Left kidney (tissue), 8 donors: Measurements from ENCODE around the gene IHH. TPM values are rescaled to one million over a fixed set of nuclear protein-coding genes. Genes with fewer than 3 reads are reported as not detected.

ENCODE experiments used
- DNase-seq: peaks from one replicate; pipeline ENCODE4 v3.0.0-alpha.2; 2013
- long read RNA-seq, 8 donors: transcript quantifications; one replicate each; lab custom pipeline, GENCODE V29; 2026
- polyA plus RNA-seq: library from polyadenylated mRNA; unstranded; fragments of 120-200 nt; gene quantifications from one replicate; pipeline ENCODE4 v1.2.1, GENCODE V29; 2013; ENCODE audit not compliant: insufficient read length

Gene IHH
- polyA plus RNA-seq, result 1.7 TPM
- long read RNA-seq, donor 1, partial matches to known transcripts, result 0 of 2 reads
- long read RNA-seq, donor 1, other reads (novel, unspliced or antisense), result 0 of 2 reads
- long read RNA-seq, donor 2, partial matches to known transcripts, result 0 of 1 reads
- long read RNA-seq, donor 2, other reads (novel, unspliced or antisense), result 0 of 1 reads
- long read RNA-seq, donor 3, partial matches to known transcripts, result 0 of 2 reads
- long read RNA-seq, donor 3, other reads (novel, unspliced or antisense), result 0 of 2 reads
- long read RNA-seq, donor 4, result 0 reads
- long read RNA-seq, donor 5, partial matches to known transcripts, result 0 of 3 reads
- long read RNA-seq, donor 5, other reads (novel, unspliced or antisense), result 0 of 3 reads
- long read RNA-seq, donor 6, result 0 reads
- long read RNA-seq, donor 7, result 0 reads
- long read RNA-seq, donor 8, result 0 reads

DNA sequence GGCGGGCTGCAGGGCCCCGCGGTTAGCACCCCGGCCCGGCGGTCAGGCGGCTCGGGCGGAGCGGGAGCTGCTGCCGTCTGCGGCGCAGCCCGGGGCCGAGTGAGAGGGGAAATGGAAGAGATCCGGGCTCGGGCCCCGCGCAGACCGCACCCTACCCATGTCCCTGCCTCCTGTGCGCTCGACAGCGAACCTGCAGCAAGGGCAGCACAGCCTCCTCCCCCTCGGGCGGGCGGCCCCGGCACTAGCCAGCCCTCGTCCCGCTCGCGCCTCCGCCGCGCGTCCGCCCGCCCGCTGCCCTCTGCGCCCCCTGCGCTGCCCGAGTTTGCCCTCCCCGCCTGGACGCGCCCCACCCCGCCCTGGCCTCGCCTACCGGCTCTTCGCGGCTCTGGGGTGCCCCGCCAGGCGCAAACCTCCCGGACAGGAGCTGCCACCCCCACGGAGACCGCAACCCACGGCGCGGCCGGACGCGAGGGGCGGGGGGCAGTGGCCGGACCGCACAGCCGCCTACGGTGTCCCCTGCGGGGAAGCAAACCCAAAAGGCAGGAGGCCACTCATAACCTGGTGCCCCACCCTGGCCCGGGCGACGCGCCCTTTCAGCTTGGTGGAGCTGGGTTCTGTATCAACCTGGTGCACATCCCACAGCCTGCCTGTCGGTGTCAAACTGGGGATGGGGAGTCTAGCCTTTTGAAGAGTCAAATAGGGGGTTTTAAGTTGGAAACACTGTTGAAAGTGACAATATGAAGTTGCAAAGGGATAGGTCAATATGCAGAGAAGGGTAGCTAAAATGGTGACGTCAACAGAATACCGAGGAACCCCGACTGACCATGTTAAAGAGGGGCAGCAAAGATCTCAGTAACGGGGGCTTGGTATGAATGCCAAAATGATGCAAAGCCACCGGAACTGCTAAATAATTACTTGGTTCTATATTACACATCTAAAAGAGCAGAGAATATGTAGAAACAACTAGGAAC, at the start of gene IHH:
TSS of gene IHH (minus strand) at position 101 of the 971 bp plus-strand sequence. CDS start 454 bp downstream, outside the sequence.
- no peak for DNase-seq

DNA sequence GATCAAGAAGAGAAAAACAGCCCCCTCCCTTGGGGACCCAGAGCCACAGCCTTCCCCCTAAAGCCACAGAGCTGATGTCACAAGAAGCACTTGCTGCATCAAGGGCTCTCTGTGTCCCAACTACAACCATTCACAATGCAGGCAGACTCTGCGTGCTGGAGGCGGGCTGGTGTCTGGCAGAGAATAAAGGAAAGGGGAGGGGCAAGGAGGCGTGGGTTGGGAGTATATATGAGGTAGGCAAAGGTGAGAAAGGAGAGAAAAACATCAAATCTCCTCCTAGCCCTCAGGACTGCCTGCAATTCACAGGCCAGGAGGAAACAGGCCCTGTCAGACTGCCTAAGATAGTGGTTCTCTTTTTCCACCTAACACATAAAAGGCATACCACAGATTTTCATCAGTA, 48.8 kb upstream of the IHH start:
- no peak for DNase-seq

DNA sequence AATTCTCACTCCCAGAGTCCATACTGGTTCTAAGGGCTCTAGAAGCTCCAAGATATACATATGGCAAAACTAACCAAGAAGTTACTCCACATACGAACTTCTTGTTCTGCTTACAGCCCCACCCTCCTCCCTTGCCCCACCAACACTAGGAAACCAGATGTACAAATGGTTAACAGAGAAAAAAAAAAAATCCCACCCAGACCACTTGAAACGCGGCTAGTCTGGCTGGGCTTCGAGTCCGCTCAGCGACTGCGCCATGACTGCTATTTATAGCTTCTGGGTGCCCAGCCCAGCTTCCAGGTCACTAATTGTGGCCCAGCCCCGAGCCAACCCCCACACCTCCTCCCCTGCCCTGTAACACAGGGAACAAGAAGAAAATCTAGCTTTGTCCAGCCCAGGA, 47.0 kb upstream of the IHH start:
- no peak for DNase-seq

DNA sequence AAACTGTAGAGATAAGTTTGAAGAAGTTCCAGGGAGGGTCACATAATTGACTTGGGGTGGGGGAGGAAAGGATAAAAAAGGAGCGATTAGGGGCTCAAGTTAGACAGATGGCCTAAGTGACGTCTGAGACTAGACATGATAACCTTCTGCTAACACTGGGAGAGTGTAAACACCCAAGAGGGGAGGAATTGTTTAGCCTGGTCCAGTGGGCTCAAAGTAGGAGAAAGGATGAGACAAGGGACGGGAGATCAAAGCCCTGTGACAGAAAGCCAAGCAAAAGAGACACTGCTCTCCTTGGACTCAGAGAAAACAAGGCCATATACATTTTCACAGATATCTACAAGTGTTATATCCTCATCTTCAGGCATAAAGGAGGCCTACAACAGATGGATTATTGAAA, 45.5 kb upstream of the IHH start:
- DNase-seq, result no peak

DNA sequence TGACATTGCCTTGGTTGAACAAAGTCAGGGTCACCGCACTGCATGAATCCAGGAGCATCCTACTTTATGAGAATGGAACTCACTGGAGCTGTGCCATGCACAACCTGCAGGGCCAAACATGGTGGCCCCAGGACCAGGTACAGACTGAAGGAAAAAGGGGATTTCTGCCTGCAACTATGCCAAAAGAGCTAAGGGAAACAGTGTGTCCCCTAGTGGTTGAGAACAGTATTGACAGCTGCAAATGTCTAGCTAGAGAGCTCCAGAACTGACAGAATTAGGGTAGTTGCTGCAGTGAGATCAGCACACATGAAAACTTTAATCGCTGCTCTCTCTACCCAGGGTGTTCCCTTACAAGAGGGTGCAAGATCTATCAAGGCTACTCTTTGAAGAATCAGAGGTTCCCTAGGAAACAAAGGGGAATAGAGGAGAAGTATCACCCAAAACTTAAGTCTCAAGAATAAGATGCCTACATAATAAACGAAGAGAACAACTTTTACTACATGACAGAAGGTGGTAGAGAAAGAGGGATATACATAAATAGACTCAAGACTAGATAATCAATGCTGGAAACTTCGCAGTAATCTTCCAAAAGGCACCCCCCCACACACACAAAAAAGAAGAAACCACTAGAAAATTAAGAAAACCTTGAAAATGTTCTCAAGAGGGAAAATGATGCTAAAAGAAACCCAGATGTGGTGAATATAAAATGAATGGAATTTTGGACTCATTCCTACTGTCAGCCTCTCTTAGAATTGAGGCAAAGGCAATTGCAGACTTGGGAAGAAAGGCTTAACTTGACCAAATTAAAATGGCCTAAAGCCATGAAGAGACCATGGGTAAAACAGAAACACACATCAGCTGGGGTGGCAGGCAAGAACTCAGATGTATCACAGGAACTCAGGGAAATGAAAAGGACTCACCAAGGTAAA, 43.6 kb upstream of the IHH start:
- no peak for DNase-seq

DNA sequence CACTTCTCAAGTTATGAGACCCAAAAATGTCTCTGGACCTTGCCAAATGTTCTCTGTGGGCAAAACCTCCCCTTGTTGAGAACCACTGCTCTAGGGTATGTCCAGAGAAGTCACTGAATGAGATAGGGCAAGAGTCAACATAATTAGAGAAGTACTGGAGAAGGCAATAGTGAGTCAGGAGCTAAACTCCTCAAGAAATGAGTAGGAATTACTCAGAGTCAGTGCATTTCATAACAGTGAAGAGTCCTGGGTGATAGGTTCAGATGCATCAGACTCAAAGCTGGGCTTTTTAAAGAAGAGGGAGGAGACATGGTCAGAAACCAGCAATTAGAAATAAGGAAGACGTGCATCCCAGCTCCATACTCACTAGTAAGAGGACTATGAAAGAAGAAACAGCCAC, 38.6 kb upstream of the IHH start:
- no peak for DNase-seq

DNA sequence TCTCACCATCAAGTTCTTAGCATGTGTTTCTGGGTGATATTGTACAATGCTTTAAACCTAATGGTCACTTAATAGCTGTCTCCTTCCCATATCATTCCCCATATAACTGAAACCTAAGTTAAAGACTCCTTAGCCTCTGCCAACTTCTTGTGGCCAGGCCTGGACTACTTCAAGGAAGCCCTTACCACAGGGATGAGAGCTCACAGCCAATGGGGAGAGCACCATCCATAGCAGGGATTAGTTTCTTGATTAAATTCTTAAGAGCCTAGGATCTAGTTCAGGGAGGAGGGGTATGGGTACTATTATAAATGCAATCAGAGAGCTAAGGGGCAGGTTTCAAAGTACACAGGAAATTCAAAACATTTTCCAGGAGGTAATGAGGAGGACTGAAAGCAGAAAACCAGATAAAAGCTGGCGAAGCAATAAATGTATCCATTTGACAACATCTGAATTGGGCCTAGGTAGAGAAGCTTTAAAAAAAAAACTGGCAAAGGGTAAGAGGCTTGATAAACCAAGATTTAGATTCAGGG, 34.8 kb upstream of the IHH start:
- DNase-seq, result no peak

DNA sequence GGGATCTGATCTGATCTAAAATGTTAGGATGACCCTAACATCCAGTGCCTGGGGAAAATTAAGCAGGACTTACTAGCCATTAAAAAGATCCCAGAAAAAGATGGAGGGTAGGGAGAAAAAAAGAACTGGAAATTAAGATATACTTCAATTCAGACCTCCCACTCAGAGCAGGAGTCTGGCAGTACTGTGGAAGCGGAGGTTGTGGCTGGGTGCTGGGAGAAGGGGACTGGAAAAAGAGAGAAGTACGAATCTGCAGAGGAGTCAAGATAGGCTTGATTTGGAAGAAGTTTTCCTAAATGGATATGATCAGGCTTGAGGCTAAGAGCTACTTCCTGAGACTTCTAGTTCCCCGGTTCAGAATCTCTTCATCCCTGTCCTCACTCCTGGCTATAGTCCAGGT, 33.5 kb upstream of the IHH start:
- DNase-seq, result no peak

DNA sequence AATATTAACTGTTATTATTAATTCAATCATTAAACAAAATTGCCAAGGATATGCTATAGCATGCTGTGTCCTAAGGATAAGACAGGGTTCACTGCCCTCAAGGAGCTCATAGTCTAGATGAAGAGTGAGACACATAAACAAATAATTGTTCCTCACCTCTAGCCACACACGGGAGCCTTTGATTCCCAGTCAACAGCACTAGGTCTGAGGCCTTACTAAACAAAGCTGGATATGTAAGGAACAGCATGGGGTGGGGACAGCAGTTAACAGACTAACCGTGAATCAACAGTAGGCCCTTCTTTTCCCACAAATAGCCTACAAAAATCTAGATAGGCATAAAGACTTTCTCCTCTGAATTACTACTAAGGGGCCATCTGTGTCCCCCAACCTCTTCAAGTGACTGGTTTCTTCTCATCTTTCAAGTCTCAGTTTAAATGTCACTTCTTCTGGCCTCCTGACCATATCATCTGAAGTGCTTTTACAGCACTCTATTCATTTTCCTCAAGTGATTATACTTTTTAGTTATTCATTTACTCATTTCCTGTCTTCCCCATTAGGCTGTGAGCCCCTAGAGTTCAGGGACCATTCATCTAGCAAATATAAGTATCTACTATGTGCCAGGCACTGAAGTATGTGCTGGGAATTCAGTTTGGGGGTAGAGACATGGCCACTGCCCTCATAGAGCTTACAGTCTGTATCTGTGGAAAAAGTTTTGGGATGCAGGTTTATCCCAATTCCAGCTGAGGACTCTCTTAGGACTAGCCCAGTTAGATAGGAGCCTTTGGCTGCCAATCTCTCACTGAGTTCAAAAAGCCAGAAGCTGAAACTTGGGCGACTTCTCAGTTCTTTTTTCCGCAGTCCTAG, 29.9 kb upstream of the IHH start:
- no peak for DNase-seq

DNA sequence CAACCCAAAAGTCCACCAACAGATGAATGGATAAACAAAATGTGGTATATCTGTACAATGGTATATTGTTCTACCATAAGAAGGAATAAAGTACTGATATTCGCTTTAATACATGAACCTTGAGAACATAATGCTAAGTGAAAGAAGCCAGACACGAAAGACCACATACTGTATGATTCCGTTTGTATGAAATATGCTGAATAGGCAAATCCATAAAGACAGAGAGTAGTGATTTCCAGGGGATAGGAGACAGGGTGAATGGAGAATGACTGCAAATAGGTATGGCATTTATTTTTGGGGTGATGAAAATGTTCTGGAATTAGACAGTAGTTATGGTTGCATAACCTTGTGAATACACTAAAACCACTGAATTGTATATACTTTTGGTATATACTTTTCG, 28.6 kb upstream of the IHH start:
- no peak for DNase-seq

DNA sequence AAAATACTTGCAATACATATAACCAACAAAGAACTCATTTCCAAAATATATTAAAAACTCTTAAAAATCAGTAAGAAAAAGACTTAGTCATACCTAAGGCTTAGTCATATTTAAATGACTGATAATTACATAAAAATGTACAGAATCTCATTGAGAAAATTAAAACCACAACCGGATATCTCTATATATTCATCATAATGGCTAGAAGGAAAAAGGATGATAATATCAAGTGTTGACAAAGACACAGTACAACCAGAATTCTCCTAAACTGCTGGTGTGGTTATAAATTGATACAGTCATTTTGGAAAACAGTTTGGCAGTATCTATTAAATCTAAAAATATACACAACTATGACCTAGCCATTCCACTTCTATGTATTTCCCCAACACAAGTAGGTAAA, 27.1 kb upstream of the IHH start:
- no peak for DNase-seq

DNA sequence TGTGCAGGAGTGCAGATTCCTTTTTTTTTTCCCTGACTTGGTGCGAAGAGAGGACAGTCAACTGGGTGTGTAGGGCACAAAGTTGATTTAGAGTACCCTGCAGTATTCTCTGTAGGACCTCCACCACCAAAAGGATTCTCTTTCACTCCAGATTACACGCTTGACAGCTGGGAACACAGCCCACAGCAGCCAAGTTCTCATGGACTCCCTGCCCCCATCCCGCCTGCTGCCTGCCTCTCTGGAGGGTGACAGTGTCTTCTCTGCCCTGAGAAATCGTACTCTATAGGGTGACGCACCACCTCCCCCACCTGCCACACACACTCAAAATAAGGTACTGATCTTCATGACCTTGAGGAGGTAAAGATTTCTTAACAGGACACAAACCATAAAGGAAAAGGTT, 26.6 kb upstream of the IHH start:
- no peak for DNase-seq

DNA sequence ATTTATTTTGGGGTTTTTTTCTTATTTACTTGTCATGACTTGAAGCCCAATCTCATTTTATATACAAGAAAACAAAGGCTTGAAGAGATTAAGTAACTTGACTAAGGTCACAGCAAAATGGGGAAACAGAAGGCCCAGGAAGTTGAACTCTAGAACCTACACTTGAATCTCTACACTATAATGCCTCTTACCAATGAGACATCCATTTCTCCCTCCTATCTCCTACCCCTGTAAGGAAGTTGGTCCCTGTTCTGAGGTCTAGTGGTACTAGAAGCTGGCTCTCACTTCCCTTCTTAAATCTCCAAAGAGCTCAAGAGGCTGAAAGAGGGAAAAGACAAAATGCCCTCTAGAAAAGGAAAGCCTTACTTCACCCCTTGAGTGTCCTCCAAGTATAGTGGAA, 25.5 kb upstream of the IHH start:
- no peak for DNase-seq

DNA sequence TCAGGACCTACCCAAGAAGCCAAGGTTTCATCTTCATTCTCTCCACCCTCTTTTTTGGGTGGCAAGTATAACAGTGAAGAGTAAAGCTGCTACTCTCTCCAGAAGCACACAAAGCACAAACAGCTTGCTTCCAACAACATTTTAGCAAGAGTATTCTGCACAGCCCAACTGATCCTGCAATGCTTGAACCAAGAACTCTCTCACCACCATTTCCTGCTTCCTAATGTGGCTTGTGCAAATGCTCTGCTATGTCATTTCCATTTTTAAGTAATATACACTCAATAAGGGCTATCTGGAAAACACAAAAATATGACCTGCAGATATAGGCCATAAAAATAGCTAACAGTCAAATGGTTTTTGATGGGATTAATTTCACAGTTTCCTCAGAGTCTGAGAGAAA, 24.1 kb upstream of the IHH start:
- no peak for DNase-seq

DNA sequence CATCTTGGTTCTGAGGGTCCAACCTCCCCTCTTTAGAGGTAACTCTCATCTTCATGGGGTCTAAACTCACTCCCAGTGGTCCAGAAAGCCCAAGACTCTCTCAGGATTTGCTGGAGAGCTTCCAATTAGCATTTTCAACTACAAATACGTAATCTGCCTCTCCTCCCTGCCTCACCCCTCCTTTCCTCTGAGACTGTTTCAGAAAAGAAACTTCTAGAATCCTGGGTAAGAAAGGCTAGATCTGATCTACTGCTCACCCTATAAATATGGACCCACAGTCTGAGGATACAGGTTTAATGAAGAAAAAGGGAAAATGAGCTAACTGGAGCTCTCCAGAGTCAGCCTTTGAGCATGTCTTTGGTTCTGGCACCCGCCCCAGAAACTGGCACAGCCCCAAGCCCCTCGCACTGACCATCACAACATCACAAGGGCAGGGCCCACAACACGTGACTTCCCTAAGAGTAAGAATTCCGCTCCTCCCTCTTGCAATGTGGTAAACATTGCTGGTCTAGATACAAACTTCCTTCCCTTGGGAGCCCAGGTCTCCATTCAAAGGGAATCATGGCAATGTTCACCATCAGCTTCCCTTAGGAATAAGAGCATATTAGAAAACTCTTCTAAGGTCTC, 21.7 kb upstream of the IHH start:
- DNase-seq, result no peak

DNA sequence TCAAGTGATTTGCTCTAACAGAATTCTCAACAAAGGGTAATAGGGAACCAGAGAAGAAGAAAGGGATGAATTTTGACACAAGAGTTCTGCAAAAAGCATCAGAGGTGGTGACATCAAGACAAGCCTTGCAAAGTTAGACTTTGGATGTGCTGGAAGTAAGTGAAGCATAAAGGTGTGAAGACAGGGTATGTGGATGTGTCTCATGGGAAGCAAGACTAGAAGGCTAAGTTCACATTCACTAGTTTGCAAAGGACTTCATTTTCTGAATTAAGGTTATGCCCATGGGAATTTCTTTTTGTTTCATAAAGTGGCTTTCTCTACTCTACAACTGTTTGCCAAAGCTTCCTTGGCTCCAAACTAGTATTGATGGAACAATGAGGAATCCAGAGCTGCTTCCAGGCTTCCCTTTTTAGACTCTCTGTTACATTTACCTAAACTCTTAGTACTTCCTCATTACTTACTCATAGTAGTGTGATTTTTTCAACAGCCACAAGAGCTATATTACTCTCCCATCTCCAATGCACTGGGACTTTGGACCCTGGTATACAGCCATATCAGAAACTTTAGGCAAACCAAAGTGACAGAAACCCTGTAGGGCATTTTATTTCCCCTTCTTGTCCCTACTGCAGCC, 21.1 kb upstream of the IHH start:
- no peak for DNase-seq

DNA sequence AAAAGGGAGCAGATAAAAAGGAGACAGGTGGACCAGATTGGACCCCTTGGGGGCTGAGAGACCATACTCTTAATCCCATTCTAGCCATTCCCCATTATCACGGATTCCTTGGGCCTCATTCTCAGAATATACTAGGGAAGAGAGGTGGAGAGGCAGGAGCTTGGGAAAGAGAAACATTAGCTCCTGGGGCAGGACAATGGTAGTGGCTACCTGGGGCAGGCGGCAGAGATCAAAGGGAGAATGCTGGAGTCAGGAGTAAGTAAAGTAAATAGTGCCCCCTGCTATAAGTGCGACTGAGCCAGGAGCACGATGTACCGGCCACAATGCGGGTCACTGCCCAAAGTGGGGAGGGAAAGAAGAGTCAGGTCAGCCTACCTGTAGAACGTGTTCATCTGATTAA, 20.4 kb upstream of the IHH start:
- no peak for DNase-seq

DNA sequence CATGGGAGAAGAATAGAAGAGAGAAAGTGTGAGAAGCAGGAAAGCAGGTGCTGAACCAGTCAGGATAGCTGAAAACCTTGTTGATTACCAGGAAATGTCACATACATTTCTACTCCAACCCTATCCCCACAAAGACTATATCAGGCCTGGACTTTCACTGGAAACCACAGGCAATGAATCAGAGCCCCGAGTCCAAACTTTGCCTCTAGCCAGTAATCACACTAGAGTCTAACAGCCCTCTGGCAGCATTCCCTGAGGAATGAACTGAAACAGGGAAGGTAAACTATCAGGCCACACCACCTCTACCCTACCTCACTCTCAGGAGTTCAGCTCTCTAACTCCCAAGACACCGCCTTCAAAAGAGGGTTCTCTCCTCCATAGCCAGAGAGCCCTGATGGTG, 18.7 kb upstream of the IHH start:
- DNase-seq, result no peak

DNA sequence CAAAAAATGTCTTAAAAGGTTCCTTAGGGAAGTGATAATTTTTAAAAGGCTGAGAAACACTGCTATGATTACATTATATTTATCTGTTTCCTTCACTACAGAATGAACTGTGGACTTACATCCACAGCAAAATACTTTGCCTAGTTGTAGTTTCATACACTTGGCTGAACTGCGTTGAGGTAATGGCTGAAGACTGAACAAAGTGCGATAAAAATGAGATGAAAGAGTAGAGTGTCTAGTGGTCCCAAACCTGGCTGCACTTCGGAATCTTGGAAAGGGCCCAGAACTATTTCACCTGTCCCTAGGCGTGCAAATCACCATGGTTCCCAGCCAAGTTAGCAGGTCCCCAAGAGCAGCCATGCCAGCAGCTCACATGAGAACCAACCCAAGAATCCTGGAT, 18.2 kb upstream of the IHH start:
- no peak for DNase-seq

DNA sequence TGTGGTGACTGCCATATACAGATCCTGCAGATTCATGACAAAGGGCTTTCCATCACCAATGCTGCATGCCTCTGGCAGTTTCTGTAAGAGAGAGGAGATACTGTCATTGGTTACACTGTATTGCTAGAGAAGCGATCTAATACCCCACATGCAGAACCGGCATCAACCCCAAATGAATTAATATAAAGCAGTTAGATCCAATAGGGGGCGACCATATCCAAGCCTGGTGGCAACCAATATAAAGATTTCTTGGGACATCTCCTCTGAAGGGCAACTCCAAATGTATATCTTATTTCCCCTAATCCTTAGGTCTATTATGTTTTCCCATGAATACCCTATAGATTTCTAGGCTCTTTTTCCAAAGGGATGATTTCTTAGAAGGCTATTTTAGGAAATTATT, 17.4 kb upstream of the IHH start:
- DNase-seq, result no peak
